Kidney (tissue), 14 donors: Measurements from ENCODE around the gene ARID1B. TPM values are rescaled to one million over a fixed set of nuclear protein-coding genes. Genes with fewer than 3 reads are reported as not detected.

Experiments
- DNase-seq, 5 donors: peaks; one replicate each; pipeline ENCODE4 v3.0.0-alpha.2; 2013 to 2020
- FAIRE-seq: peaks from 2 replicates; lab custom pipeline; 2012; peaks lifted over from hg19 to GRCh38; lab: Jason Lieb, UNC
- H3K27ac ChIP-seq, 2 donors: one replicate each; pipeline ENCODE4 v1.7.0; 2013; ENCODE audit warnings: low read depth in 2 of 2, low read length in 2 of 2, inconsistent platforms in 1 of 2
- H3K27me3 ChIP-seq: one replicate; pipeline ENCODE4 v1.7.1; 2013; ENCODE audit warnings: low read length, inconsistent platforms; ENCODE audit not compliant: control insufficient read depth, insufficient read depth
- H3K36me3 ChIP-seq, 3 donors: one replicate each; pipeline versions ENCODE4 v1.7.0 to v1.7.1; 2013; ENCODE audit warnings: low read length in 3 of 3, control low read depth in 1 of 3, inconsistent platforms in 1 of 3; ENCODE audit not compliant: insufficient read depth in 3 of 3, control insufficient read depth in 2 of 3
- H3K4me1 ChIP-seq, 3 donors: one replicate each; pipeline versions ENCODE4 v1.7.0 to v1.7.1; 2013; ENCODE audit warnings: low read length in 3 of 3, inconsistent platforms in 1 of 3, low read depth in 1 of 3; ENCODE audit not compliant: control insufficient read depth in 2 of 3, insufficient read depth in 2 of 3
- H3K4me3 ChIP-seq, 3 donors: one replicate each; pipeline versions ENCODE4 v1.7.0 to v1.8.1; 2013; ENCODE audit warnings: low read length in 3 of 3, control low read depth in 1 of 3, inconsistent platforms in 1 of 3
- H3K9ac ChIP-seq, 3 donors: one replicate each; pipeline versions ENCODE4 v1.7.0 to v1.7.1; 2013; ENCODE audit warnings: low read length in 3 of 3, control low read depth in 1 of 3, inconsistent platforms in 1 of 3
- H3K9me3 ChIP-seq, 3 donors: one replicate each; pipeline versions ENCODE4 v1.7.0 to v1.7.1; 2013; ENCODE audit warnings: low read length in 3 of 3, control low read depth in 1 of 3, inconsistent platforms in 1 of 3; ENCODE audit not compliant: control insufficient read depth in 2 of 3, insufficient read depth in 1 of 3
- intact Hi-C: fragments of 100-400 bp; cut with DNase I; formaldehyde crosslinking; loops from one replicate; pipeline ENCODE4 v1.11.1; 2022
- polyA plus RNA-seq: library from polyadenylated mRNA; stranded (reverse); fragments of 350-450 nt; fragmentation: Illumina TruSeq; extraction: RNeasy Lipid Tissue Mini Kit (QIAGEN cat#74804); gene quantifications from one replicate; pipeline ENCODE4 v1.2.3, GENCODE V29; 2014; ENCODE audit warnings: low read depth, low replicate concordance; ENCODE audit not compliant: insufficient read depth
- total RNA-seq: library from RNA; stranded (reverse); fragmentation: NEBNext Ultra II Directional; extraction: Animal tissue kit (Norgen Biotek cat#: 25700); gene quantifications from one replicate; pipeline ENCODE4 v1.2.1, GENCODE V29; 2021
- TF ChIP-seq, protein P1 (sequence below): IDR thresholded peaks from 3 replicates; pipeline ENCODE4 v1.5.1; 2012; ENCODE audit warnings: mild to moderate bottlenecking, moderate library complexity, borderline replicate concordance; ENCODE audit not compliant: insufficient read depth; ENCODE audit errors: extremely low read depth
- donor health status: control.
- donor health status: control.
- donor health status: control.
- donor health status: control.
- donor health status: control.
- donor health status: DM: yes; HTN: yes; CAD: no.
- donor health status: Normal renal cell carcinoma (clear cell type).

The ARID1B gene
- total and polyA plus RNA-seq, 2 donors from 2014 or later: 16.4 to 110 TPM

DNA sequence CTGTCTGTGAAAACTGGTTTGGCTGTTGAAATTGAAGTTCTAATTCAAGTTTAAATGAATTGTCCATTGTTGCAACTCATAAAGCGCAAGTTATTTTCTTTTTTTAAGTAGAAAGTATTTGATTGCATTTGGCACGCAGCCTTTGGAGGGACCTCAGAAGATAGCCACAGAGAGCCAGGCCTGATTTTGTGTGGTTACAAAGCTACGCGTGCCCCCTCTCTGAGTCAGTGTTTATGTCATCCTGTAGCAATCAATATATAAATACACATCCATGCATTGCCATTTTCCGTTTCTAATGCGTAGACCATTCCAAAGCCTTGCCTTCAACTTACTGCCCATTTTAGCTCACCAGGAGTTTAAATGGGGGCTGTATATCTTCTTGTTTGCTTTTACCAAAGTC is 372.9 kb downstream of the ARID1B start:
- FAIRE-seq (no peak), DNase-seq (no peak)
- Histone ChIP-seq H3K4me3 (no peak overlapping the region), H3K27ac (no peak overlapping the region), H3K9me3 (no peaks in the 10 kb centered on the region), H3K27me3 (no peaks in the 10 kb centered on the region), H3K9ac (no peak overlapping the region), H3K4me1 (peaks cover 0 to 11% (median 4%) of the 10 kb centered on the region in 3 donors), H3K36me3 (peaks cover 0 to 20% (median 2%) of the 10 kb centered on the region in 3 donors)
- intact Hi-C loops: no loop called here
- TF ChIP-seq, protein P1, sequence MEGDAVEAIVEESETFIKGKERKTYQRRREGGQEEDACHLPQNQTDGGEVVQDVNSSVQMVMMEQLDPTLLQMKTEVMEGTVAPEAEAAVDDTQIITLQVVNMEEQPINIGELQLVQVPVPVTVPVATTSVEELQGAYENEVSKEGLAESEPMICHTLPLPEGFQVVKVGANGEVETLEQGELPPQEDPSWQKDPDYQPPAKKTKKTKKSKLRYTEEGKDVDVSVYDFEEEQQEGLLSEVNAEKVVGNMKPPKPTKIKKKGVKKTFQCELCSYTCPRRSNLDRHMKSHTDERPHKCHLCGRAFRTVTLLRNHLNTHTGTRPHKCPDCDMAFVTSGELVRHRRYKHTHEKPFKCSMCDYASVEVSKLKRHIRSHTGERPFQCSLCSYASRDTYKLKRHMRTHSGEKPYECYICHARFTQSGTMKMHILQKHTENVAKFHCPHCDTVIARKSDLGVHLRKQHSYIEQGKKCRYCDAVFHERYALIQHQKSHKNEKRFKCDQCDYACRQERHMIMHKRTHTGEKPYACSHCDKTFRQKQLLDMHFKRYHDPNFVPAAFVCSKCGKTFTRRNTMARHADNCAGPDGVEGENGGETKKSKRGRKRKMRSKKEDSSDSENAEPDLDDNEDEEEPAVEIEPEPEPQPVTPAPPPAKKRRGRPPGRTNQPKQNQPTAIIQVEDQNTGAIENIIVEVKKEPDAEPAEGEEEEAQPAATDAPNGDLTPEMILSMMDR: no peak

DNA sequence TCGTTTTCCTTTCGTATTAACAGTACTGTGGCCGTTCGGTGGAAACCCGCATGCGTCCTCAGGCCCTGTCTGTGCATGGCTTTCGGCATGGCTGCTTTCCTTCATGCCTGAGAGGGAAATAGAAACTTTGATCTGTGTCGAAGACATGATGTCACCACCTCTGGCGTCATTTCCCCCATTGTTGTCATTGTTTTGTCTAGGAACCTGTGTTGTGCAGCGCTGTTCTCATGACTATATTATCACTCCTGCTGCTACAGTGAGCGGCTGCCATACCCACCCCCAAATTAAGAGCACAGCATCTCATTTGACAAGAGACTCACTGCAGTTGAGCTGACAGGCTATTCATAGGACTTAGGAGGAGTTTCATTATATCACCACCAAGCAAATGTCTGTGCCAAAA is 373.9 kb downstream of the ARID1B start:
- FAIRE-seq: no peak
- Histone ChIP-seq H3K4me1 (peaks cover 0 to 9% (median 4%) of the 10 kb centered on the region in 3 donors), H3K4me3 (no peak overlapping the region), H3K9ac (no peak overlapping the region), H3K27ac (no peak overlapping the region), H3K9me3 (no peaks in the 10 kb centered on the region), H3K27me3 (no peaks in the 10 kb centered on the region), H3K36me3 (peaks cover 0 to 20% (median 2%) of the 10 kb centered on the region in 3 donors)
- intact Hi-C loops: no loop called here
- peak in 1 of 5 donors; percentile 55 for DNase-seq
- TF ChIP-seq, protein P1: no peak

DNA sequence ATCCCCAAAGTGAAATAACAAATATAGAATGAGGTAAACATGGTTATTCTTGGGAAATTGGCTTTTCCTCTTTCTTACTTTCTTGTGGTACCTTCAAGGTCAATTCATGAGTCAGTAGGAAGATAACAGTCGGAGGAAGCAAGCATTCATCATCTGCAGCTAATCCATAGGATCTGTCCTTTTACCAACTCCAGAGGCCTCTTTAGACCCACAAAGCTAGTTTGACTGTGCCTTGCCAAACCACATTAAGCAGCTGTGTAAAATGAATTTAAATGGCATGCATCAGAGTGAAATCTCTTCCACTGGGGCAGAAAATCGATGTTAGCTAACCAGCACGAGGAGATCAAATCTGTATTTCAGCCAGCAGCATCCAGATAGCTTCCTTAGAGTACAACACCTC is 374.8 kb downstream of the ARID1B start:
- Histone ChIP-seq H3K4me3 (no peak overlapping the region), H3K9me3 (no peaks in the 10 kb centered on the region), H3K36me3 (peaks cover 0 to 25% (median 2%) of the 10 kb centered on the region in 3 donors), H3K27me3 (no peaks in the 10 kb centered on the region), H3K4me1 (peaks cover 0 to 9% (median 4%) of the 10 kb centered on the region in 3 donors), H3K9ac (no peak overlapping the region), H3K27ac (no peak overlapping the region)
- intact Hi-C loops: no loop called here
- no peak for DNase-seq
- TF ChIP-seq, protein P1: no peak
- FAIRE-seq: no peak

DNA sequence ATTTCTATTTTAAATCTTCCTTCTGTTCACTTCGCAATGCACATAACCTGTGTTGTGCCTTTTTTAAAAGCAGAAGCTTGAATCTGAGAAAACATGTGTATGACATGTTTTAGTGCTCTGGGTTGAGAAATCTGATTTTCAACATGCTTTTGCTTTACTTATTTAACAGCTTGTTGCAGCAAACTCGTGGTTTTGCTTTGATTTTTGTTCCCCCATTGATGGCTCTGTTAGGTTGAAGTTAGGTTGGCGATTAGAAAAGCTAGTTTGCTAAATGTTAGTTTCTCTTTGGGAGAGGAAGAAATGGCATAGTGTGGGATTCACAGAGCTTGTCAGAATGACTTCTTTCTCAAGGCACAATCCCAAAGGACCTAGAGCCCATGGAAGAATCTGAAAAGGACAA is 375.4 kb downstream of the ARID1B start:
- no peak overlapping the region for H3K9ac ChIP-seq
- TF ChIP-seq, protein P1: no peak
- H3K27me3 ChIP-seq: no peaks in the 10 kb centered on the region
- no peak overlapping the region for H3K4me3 ChIP-seq
- peaks cover 0 to 28% (median 2%) of the 10 kb centered on the region in 3 donors for H3K36me3 ChIP-seq
- DNase-seq (no peak), FAIRE-seq (no peak)
- H3K4me1 ChIP-seq: peaks cover 0 to 9% (median 4%) of the 10 kb centered on the region in 3 donors
- intact Hi-C loops: no loop called here
- no peaks in the 10 kb centered on the region for H3K9me3 ChIP-seq
- H3K27ac ChIP-seq: no peak overlapping the region
